ENCODE measurements around the gene HIP1. TPM values are rescaled to one million over a fixed set of nuclear protein-coding genes. Genes with fewer than 3 reads are reported as not detected.

The HIP1 gene
- total RNA-seq, 1 donor from 2014 or later, result 7.9 TPM

DNA sequence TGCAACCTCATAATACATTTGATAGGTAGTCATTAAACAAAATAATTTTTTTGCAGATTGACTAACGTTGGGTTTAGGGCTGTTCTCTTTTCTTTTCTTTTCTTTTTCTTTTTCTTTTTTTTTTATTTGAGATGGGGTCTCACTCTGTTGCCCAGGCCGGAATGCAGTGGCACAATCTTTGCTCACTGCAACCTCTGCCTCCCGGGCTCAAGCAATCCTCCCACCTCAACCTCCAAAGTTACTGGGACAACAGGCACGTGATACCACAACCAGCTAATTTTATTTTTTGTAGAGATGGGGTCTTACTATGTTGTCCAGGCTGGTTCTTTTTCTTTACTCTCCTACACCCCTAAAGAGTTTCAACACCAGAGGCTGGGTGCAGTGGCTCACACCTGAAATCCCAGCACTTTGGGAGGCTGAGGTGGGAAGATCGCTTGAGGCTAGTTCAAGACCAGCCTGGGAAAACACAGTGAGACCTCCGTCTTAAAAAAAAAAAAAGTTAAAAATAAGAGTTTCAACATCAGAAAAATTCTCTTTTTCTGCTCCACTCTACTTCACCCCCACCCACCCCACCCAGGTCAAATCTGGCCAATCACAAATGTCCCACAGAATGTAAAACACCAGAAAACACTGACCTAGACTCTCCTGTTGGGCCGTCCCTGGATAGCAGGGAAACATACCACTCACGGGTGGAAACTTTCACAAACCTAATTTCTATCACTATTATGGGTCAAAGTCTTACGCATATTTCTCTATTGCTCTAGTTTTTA is 3.0 kb downstream of the HIP1 start:
- intact Hi-C loops (cut with micrococcal nuclease), result loop anchor here (10.0 kb wide), 1 partner anchor 661 kb away; the partner anchor contains the start of gene RCC1L
- Mint-ChIP-seq H3K36me3 (ENCODE audit: low read depth) (peaks cover 6% of the 10 kb centered on the region), H3K27me3 (no peaks in the 10 kb centered on the region), H3K4me3 (no peak overlapping the region), H3K9me3 (no peaks in the 10 kb centered on the region), H3K4me1 (peaks cover 29% of the 10 kb centered on the region), H3K27ac (no peak overlapping the region)
- no peak for DNase-seq
- POLR2A ChIA-PET, result no interaction called here
- ATAC-seq (ENCODE audit: low read depth), result no peak
- CTCF ChIA-PET, result interaction anchor here (0.6 kb wide), 1 partner anchor 25 kb away, joined by 3 read pairs; no protein-coding TSS in a partner anchor
- TF ChIP-seq, protein P1, sequence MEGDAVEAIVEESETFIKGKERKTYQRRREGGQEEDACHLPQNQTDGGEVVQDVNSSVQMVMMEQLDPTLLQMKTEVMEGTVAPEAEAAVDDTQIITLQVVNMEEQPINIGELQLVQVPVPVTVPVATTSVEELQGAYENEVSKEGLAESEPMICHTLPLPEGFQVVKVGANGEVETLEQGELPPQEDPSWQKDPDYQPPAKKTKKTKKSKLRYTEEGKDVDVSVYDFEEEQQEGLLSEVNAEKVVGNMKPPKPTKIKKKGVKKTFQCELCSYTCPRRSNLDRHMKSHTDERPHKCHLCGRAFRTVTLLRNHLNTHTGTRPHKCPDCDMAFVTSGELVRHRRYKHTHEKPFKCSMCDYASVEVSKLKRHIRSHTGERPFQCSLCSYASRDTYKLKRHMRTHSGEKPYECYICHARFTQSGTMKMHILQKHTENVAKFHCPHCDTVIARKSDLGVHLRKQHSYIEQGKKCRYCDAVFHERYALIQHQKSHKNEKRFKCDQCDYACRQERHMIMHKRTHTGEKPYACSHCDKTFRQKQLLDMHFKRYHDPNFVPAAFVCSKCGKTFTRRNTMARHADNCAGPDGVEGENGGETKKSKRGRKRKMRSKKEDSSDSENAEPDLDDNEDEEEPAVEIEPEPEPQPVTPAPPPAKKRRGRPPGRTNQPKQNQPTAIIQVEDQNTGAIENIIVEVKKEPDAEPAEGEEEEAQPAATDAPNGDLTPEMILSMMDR (IDR thresholded peaks at IDR 0.05), result no peak

- Mint-ChIP-seq H3K27ac (no peak overlapping the region), H3K4me1 (peaks cover 27% of the 10 kb centered on the region), H3K4me3 (no peak overlapping the region), H3K9me3 (no peaks in the 10 kb centered on the region), H3K27me3 (no peaks in the 10 kb centered on the region), H3K36me3 (ENCODE audit: low read depth) (peaks cover 6% of the 10 kb centered on the region)
- CTCF ChIA-PET, result interaction anchor here (0.6 kb wide), 1 partner anchor 26 kb away, joined by 3 read pairs; no protein-coding TSS in a partner anchor
- POLR2A ChIA-PET, result no interaction called here
- ATAC-seq (ENCODE audit: low read depth) (no peak), DNase-seq (no peak)
- TF ChIP-seq, protein P1 (IDR thresholded peaks at IDR 0.05), result no peak
- intact Hi-C loops (cut with micrococcal nuclease), result loop anchor here (10.0 kb wide), 1 partner anchor 660 kb away; the partner anchor contains the start of gene RCC1L
Observed at GRCh38 chr7:75734586-75735458, 3.9 kb downstream of the HIP1 start.

DNA sequence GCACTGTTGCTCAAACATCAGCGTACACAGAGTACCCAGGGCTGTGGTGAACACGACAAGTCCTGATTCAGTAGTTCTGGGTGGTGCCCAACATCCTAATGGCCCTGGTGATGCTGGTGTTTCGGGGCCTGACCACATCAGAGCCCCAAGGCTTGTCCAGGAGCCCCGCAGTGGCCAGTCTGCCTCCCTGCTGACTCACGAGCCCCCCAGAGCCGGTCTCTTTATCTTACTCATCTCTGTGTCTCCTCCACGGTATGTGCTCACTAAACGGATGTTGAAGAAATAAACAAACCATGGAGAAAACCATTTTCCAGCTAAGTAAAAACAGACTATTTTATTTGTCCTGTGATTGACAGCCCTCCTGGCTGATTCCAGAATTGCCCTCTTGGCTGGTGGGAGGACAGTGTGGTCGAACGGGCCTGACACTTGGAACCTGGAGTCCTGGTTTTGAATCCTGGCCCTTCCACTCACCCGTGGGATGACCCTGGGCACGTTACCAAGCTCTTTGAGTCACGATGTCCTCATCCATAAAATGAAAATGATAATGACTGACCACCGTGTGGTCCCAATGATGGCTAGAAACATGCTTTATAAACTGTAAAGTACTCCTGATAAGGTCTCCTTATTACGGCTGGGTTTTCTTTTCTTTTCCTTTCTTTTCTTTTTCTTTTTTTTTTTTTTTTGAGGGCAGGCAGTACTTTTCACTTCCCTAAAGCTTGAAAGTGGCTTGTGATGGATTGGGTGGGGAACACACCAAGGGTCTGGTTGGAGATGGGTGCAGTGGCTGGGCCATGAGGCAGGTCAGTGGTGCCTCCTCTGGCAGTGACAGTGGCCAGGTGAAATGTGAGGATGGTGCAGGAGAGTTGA is 5.7 kb downstream of the HIP1 start:
- intact Hi-C loops (cut with micrococcal nuclease), result loop anchor here (10.0 kb wide), 1 partner anchor 658 kb away; the partner anchor contains the start of gene RCC1L
- ChIA-PET POLR2A (interaction anchor here (0.6 to 0.8 kb wide), 2 partner anchors 40 to 275 kb away, joined by 6 to 9 read pairs; no protein-coding TSS in a partner anchor), CTCF (no interaction called here)
- H3K27me3 Mint-ChIP-seq, result no peaks in the 10 kb centered on the region
- no peak for DNase-seq
- no peak overlapping the region for H3K27ac Mint-ChIP-seq
- H3K36me3 Mint-ChIP-seq (ENCODE audit: low read depth), result peaks cover 4% of the 10 kb centered on the region
- TF ChIP-seq, protein P1 (IDR thresholded peaks at IDR 0.05), result no peak
- H3K9me3 Mint-ChIP-seq, result no peaks in the 10 kb centered on the region
- ATAC-seq (ENCODE audit: low read depth), result no peak
- H3K4me1 Mint-ChIP-seq, result peaks cover 33% of the 10 kb centered on the region
- H3K4me3 Mint-ChIP-seq, result no peak overlapping the region

- H3K4me3 Mint-ChIP-seq, result no peak overlapping the region
- TF ChIP-seq, protein P1 (IDR thresholded peaks at IDR 0.05), result no peak
- H3K9me3 Mint-ChIP-seq, result no peaks in the 10 kb centered on the region
- H3K4me1 Mint-ChIP-seq, result peaks cover 32% of the 10 kb centered on the region
- peaks cover 4% of the 10 kb centered on the region for H3K36me3 Mint-ChIP-seq (ENCODE audit: low read depth)
- CTCF ChIA-PET, result no interaction called here
- POLR2A ChIA-PET, result no interaction called here
- ATAC-seq (ENCODE audit: low read depth) (no peak), DNase-seq (no peak)
- intact Hi-C loops (cut with micrococcal nuclease), result loop anchor here (10.0 kb wide), 1 partner anchor 657 kb away; the partner anchor contains the start of gene RCC1L
- no peaks in the 10 kb centered on the region for H3K27me3 Mint-ChIP-seq
- no peak overlapping the region for H3K27ac Mint-ChIP-seq
Observed at GRCh38 chr7:75732016-75732521, 6.7 kb downstream of the HIP1 start.
